GM23248 (cell line): ENCODE measurements around the gene NDUFAF3. TPM values are rescaled to one million over a fixed set of nuclear protein-coding genes. Genes with fewer than 3 reads are reported as not detected.

ENCODE experiments used
- DNase-seq: peaks from one replicate; pipeline ENCODE4 v3.0.0-alpha.2; 2015
- H2AFZ ChIP-seq: fragments of 200-600 bp; sonication (generic); 2 replicates; pipeline ENCODE4 v1.6.1; 2016; ENCODE audit warnings: antibody characterized with exemption
- H3F3A ChIP-seq: fragments of 200-600 bp; sonication (generic); 2 replicates; pipeline ENCODE4 v1.6.1; 2016; ENCODE audit warnings: mild to moderate bottlenecking, antibody characterized with exemption, mixed run types; ENCODE audit not compliant: insufficient read depth
- H3K27ac ChIP-seq: fragments of 200-600 bp; sonication (generic); 2 replicates; pipeline ENCODE4 v1.5.1; 2016; ENCODE audit warnings: mild to moderate bottlenecking
- H3K27me3 ChIP-seq: fragments of 200-600 bp; sonication (generic); replicated peaks from 2 replicates; pipeline ENCODE4 v1.6.1; 2016; ENCODE audit warnings: mild to moderate bottlenecking; ENCODE audit not compliant: insufficient read depth
- H3K36me3 ChIP-seq: fragments of 200-600 bp; sonication (generic); 2 replicates; pipeline ENCODE4 v1.6.1; 2016; ENCODE audit warnings: low read depth, mild to moderate bottlenecking
- H3K4me1 ChIP-seq: fragments of 200-600 bp; sonication (generic); 2 replicates; pipeline ENCODE4 v1.6.1; 2016; ENCODE audit warnings: mild to moderate bottlenecking; ENCODE audit not compliant: insufficient read depth
- H3K4me2 ChIP-seq: fragments of 200-600 bp; sonication (generic); one replicate; pipeline ENCODE4 v1.6.1; 2016; ENCODE audit warnings: mild to moderate bottlenecking; ENCODE audit not compliant: unreplicated experiment
- H3K4me3 ChIP-seq: fragments of 200-600 bp; sonication (generic); 2 replicates; pipeline ENCODE4 v1.5.1; 2016; ENCODE audit warnings: mild to moderate bottlenecking
- H3K79me2 ChIP-seq: fragments of 200-600 bp; sonication (generic); 2 replicates; pipeline ENCODE4 v1.6.1; 2016; ENCODE audit warnings: mild to moderate bottlenecking; ENCODE audit not compliant: insufficient read depth
- H3K9ac ChIP-seq: fragments of 200-600 bp; sonication (generic); 2 replicates; pipeline ENCODE4 v1.6.1; 2016; ENCODE audit warnings: mild to moderate bottlenecking
- H3K9me2 ChIP-seq: fragments of 200-600 bp; sonication (generic); 2 replicates; pipeline ENCODE4 v1.6.1; 2016; ENCODE audit warnings: mixed run types, mild to moderate bottlenecking, moderate library complexity; ENCODE audit not compliant: insufficient read depth
- H3K9me3 ChIP-seq: fragments of 200-600 bp; sonication (generic); one replicate; pipeline ENCODE4 v1.6.1; 2017; ENCODE audit warnings: low read depth
- H4K20me1 ChIP-seq: fragments of 200-600 bp; sonication (generic); 2 replicates; pipeline ENCODE4 v1.6.0; 2016; ENCODE audit not compliant: insufficient read depth
- EZH2 ChIP-seq: fragments of 200-600 bp; sonication (generic); IDR thresholded peaks from 2 replicates; pipeline ENCODE4 v1.6.1; 2018; ENCODE audit warnings: antibody characterized with exemption, mild to moderate bottlenecking; ENCODE audit not compliant: insufficient read depth, poor library complexity, severe bottlenecking
- EZH2phosphoT487 ChIP-seq: fragments of 200-600 bp; sonication (generic); IDR thresholded peaks from 2 replicates; pipeline ENCODE4 v1.6.1; 2018; ENCODE audit warnings: antibody characterized with exemption, moderate library complexity, mild to moderate bottlenecking, low read depth; ENCODE audit not compliant: insufficient read depth
- WGBS, 2 experiments: methylation state at CpG; one replicate each; pipeline ENCODE4 v1.1.6; 2015 to 2017; ENCODE audit warnings: low lambda C conversion rate in 2 of 2, low coverage in 1 of 2; ENCODE audit errors: missing lambda C conversion rate in 2 of 2; 5-methylcytosine and 5-hydroxymethylcytosine counted together
- in situ Hi-C: fragments of 300-500 bp; cut with MboI; formaldehyde crosslinking; loops from 2 replicates; pipeline ENCODE4 v1.15.0; 2020
- polyA plus RNA-seq: library from polyadenylated mRNA; unstranded; fragments of >200 nt; fragmentation: Nextera tagmentation; extraction: Ambion mirVana; gene quantifications from 2 replicates; pipeline ENCODE4 v1.2.1, GENCODE V29; 2016
- total RNA-seq: library from RNA; depleted of rRNA; stranded (reverse); fragments of >200 nt; shearing (Covaris generic); gene quantifications from 2 replicates; pipeline ENCODE4 v1.2.3, GENCODE V29; 2014

The NDUFAF3 gene
- total and polyA plus RNA-seq, 2 experiments from 2014 or later: 129 to 218 TPM

GRCh38 chr3:49004352-49005302 is 17.3 kb upstream of the NDUFAF3 start:
- Histone ChIP-seq H3K27me3 (no peaks in the 10 kb centered on the region), H2AFZ (no peak overlapping the region), H3K4me3 (no peak overlapping the region), H3K79me2 (peaks cover 33% of the 10 kb centered on the region), H3K27ac (no peak overlapping the region), H3K9me3 (no peaks in the 10 kb centered on the region), H3K9ac (no peak overlapping the region), H3K4me1 (0 out of 2 replicates have a peak, but pooled peaks cover 11% of the 10 kb centered on the region), H3K36me3 (no peaks in the 10 kb centered on the region), H4K20me1 (no peaks in the 10 kb centered on the region), H3K4me2 (no peak overlapping the region), H3K9me2 (no peaks in the 10 kb centered on the region), H3F3A (peaks cover 5% of the 10 kb centered on the region; the same call in 1 of the 2 replicates)
- WGBS, 2 experiments: 78 to 79% methylated on average over 16 of the region's 16 CpGs
- DNase-seq: peak; percentile 27
- in situ Hi-C loops: no loop called here
- TF ChIP-seq EZH2 (no peak), EZH2phosphoT487 (no peak)

GRCh38 chr3:49005303-49005680 is 16.6 kb upstream of the NDUFAF3 start:
- no peak overlapping the region for H3K4me2 ChIP-seq
- in situ Hi-C loops: no loop called here
- WGBS, 2 experiments: 93 to 94% methylated on average over 3 of the region's 3 CpGs
- H3K79me2 ChIP-seq: peaks cover 39% of the 10 kb centered on the region
- H3K4me1 ChIP-seq: 0 out of 2 replicates have a peak, but pooled peaks cover 11% of the 10 kb centered on the region
- H3K36me3 ChIP-seq: no peaks in the 10 kb centered on the region
- H3K27me3 ChIP-seq: no peaks in the 10 kb centered on the region
- H3F3A ChIP-seq: peaks cover 5% of the 10 kb centered on the region; the same call in 1 of the 2 replicates
- no peak overlapping the region for H2AFZ ChIP-seq
- H3K9me2 ChIP-seq: no peaks in the 10 kb centered on the region
- no peak overlapping the region for H3K27ac ChIP-seq
- no peak overlapping the region for H3K4me3 ChIP-seq
- H4K20me1 ChIP-seq: no peaks in the 10 kb centered on the region
- H3K9ac ChIP-seq: no peak overlapping the region
- no peak for DNase-seq
- no peak for TF ChIP-seq EZH2
- no peak for TF ChIP-seq EZH2phosphoT487
- no peaks in the 10 kb centered on the region for H3K9me3 ChIP-seq

- Histone ChIP-seq H3K27ac (peak overlapping the region; percentile 94; the same call in 1 of the 2 replicates), H3K4me2 (peak overlapping the region; percentile 85), H3K9ac (peak overlapping the region; percentile 95), H3K9me2 (no peaks in the 10 kb centered on the region), H3K4me3 (peak overlapping the region; percentile 80), H3K36me3 (no peaks in the 10 kb centered on the region), H3K9me3 (no peaks in the 10 kb centered on the region), H3K79me2 (peaks cover 46% of the 10 kb centered on the region), H4K20me1 (no peaks in the 10 kb centered on the region), H3K4me1 (0 out of 2 replicates have a peak, but pooled peaks cover 11% of the 10 kb centered on the region), H2AFZ (no peak overlapping the region), H3K27me3 (no peaks in the 10 kb centered on the region), H3F3A (peaks cover 5% of the 10 kb centered on the region; the same call in 1 of the 2 replicates)
- TF ChIP-seq EZH2phosphoT487: no peak
- no peak for TF ChIP-seq EZH2
- no peak for DNase-seq
- whole genome bisulfite sequencing, 2 experiments: 64 to 80% methylated on average over 5 of the region's 5 CpGs
- in situ Hi-C loops: no loop called here
Measured at GRCh38 chr3:49005998-49006397, 15.9 kb upstream of the NDUFAF3 start.

GRCh38 chr3:49006408-49007067 is 15.4 kb upstream of the NDUFAF3 start:
- TF ChIP-seq EZH2phosphoT487 (no peak), EZH2 (no peak)
- Histone ChIP-seq H3K9ac (peak overlapping the region; percentile 95), H3K4me2 (peak overlapping the region; percentile 85), H3K4me3 (peak overlapping the region; percentile 80), H3K4me1 (0 out of 2 replicates have a peak, but pooled peaks cover 11% of the 10 kb centered on the region), H2AFZ (peak overlapping the region; percentile 82), H4K20me1 (no peaks in the 10 kb centered on the region), H3K9me3 (no peaks in the 10 kb centered on the region), H3K27ac (peak overlapping the region; percentile 94), H3K36me3 (no peaks in the 10 kb centered on the region), H3K27me3 (no peaks in the 10 kb centered on the region), H3K9me2 (no peaks in the 10 kb centered on the region), H3K79me2 (peaks cover 52% of the 10 kb centered on the region), H3F3A (peaks cover 5% of the 10 kb centered on the region; the same call in 1 of the 2 replicates)
- 3% methylated on average over 30 to 31 of the region's 32 CpGs for WGBS, 2 experiments
- in situ Hi-C loops: no loop called here
- DNase-seq: peak; percentile 76
